ENCODE data around the gene SKIDA1. TPM values are rescaled to one million over a fixed set of nuclear protein-coding genes. Genes with fewer than 3 reads are reported as not detected.

SKIDA1 gene
- total RNA-seq, 1 donor from 2014 or later, result 0.52 TPM

DNA sequence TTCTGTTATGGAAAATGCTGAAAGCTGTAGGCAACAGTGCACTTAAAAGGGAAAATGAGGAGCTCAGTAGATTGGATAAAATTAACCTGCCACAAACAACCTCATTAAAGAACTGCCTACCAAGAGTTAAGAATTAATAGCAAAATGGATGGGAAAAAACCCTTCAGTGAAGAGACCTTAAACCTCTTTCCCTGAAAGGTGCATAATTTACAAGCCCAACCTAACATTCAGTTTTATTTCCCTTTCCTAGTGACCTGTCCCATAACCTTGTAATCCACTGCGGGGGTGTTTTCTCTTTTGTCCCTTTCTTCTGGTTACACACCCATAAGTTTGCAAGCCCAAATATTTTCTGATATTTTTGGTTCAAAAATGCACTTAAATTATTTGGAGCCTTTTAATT, 21.9 kb downstream of the SKIDA1 start:
- no peak overlapping the region for H3K4me3 ChIP-seq (ENCODE audit: low read depth, low read length)
- TF ChIP-seq, protein P1, sequence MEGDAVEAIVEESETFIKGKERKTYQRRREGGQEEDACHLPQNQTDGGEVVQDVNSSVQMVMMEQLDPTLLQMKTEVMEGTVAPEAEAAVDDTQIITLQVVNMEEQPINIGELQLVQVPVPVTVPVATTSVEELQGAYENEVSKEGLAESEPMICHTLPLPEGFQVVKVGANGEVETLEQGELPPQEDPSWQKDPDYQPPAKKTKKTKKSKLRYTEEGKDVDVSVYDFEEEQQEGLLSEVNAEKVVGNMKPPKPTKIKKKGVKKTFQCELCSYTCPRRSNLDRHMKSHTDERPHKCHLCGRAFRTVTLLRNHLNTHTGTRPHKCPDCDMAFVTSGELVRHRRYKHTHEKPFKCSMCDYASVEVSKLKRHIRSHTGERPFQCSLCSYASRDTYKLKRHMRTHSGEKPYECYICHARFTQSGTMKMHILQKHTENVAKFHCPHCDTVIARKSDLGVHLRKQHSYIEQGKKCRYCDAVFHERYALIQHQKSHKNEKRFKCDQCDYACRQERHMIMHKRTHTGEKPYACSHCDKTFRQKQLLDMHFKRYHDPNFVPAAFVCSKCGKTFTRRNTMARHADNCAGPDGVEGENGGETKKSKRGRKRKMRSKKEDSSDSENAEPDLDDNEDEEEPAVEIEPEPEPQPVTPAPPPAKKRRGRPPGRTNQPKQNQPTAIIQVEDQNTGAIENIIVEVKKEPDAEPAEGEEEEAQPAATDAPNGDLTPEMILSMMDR (conservative IDR thresholded peaks at IDR 0.05; ENCODE audit: low read depth, low read length), result no peak
- DNase-seq (ENCODE audit: low read depth), result no peak

DNA sequence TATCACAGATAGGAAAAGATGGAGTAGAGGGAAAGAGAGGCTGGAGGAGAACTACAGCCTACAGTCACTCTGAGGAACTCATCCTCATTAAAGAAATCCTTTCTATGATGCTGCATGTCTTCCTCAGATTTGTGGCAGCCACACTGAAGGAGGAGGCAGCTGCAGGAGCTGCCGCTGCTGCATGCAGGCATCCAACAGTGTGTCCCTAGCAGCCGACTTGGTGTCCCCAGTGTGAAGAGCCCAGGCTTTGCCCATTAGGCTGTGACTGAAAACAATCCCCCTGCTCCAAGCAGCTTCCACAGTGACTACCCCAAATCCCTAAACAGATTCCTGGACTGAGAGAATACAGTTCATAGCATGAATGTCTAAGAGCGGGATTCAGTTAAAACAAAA, 23.1 kb downstream of the SKIDA1 start:
- no peak for DNase-seq (ENCODE audit: low read depth)
- TF ChIP-seq, protein P1 (conservative IDR thresholded peaks at IDR 0.05; ENCODE audit: low read depth, low read length), result no peak
- no peak overlapping the region for H3K4me3 ChIP-seq (ENCODE audit: low read depth, low read length)

DNA sequence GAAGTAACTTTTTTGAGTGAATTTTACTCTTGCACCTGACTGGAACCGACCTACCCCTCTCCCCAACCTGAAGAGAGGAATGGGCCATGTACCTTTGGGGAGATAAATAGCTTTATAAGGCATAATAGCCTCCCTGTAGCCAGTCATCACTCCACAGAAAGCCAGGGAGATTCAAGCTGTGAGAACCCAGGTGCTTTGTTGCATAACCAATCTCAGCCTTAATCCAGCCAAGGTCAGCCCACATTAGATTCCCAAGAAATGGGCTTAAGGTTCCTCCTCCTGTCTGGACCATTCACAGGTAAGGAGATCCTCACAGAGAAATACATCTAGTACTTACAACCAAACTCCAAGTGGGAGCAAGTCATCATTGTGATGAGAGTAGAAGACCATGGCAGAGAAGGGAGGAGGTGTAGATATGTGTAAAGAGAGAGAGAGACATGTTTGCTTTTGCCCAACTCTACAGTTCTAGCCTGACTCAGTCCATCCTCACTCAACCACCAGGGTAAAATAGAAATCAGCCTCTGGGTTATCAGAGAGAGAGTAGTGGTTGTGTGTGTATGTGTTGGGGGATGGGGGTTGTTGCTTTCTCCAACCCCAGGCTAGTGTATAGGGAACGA, 23.6 kb downstream of the SKIDA1 start:
- TF ChIP-seq, protein P1 (conservative IDR thresholded peaks at IDR 0.05; ENCODE audit: low read depth, low read length), result no peak
- DNase-seq (ENCODE audit: low read depth), result no peak
- no peak overlapping the region for H3K4me3 ChIP-seq (ENCODE audit: low read depth, low read length)

DNA sequence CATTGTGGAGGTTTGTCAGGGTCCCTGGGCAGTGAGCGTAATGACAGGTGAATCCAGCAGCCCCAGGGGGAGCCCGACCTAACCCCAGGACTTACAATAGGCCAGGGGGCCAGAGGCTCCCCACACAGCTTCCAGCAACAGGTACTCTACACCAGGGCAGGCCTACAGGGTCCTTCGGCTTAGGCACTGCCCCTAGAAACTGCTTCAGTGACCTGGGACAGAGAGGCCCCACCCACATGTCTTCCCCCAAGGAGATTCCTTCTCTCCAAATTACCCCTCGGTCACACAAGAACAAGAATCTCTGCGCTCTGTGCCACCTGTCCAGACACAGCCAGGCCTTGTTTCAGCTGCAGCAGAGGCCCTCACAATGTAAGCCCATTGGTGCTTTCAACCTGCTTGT, 24.4 kb downstream of the SKIDA1 start:
- no peak for DNase-seq (ENCODE audit: low read depth)
- TF ChIP-seq, protein P1 (conservative IDR thresholded peaks at IDR 0.05; ENCODE audit: low read depth, low read length), result no peak
- H3K4me3 ChIP-seq (ENCODE audit: low read depth, low read length), result peak overlapping the region; percentile 59

DNA sequence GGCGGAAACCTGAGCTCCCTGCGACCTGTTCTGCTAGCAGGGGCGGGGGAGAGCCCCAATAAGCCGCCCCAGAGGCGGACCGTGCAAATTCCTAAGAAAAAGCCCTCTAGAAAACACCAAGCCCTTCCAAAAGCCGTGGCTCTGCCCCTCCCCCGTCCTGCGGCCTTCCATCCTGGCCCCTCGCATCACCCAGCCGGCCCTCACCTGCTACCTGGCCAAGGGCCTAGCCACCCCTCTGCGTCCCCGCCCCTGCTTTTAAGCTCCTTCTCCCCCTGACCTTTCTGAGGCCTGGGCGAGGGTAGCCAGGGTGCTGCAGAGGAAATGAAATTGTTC, 24.9 kb downstream of the SKIDA1 start:
- TF ChIP-seq, protein P1 (conservative IDR thresholded peaks at IDR 0.05; ENCODE audit: low read depth, low read length), result no peak
- H3K4me3 ChIP-seq (ENCODE audit: low read depth, low read length), result peak overlapping the region; percentile 59
- DNase-seq (ENCODE audit: low read depth), result no peak

DNA sequence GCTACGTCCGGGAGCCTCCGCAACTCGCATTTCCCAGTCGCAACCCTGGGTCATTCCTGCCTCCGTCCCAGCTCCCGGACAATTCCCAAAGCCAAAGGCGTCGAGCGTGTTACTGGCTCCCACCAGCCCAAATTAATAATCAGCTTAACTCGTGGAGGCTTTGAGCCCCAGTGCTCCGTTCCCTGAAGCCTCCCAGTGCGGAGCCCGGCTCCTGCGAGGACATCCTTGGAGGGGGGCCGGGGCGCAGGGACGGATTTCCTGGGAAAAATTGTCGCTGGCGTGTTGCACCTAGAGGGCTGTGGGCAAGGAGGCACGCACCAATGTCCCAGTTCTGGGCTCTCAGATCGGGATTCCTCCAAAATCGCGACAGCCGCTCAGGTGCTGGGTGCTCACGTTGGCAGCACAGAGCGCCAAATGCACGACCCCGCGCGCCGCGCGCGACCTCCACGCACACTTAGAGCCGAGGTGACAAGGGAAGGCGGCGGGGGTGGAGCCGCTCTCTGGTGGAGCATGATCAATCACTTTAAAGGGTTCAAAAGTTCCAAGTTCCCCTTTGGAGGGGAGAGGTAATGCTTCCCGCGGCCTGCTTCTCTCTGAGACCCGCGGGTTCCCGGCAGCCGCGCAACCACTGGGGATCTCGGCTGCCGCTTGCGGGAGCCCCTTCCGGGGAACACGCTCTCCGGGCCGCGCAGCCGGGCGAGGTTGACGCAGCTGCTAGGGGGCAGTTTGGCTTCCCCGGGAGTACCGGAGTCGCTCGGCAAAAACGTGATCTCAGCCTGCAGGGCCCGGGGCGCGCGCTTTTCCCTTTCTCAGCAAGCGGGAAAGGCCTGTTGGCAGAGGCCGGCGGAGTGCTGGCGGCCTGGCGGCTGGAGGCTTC, 25.5 kb downstream of the SKIDA1 start:
- no peak for DNase-seq (ENCODE audit: low read depth)
- peak overlapping the region; percentile 59 for H3K4me3 ChIP-seq (ENCODE audit: low read depth, low read length)
- TF ChIP-seq, protein P1 (conservative IDR thresholded peaks at IDR 0.05; ENCODE audit: low read depth, low read length), result no peak
